LNCAP (cell line): ENCODE results near the gene ABHD17B.

Experiments used
- CTCF ChIP-seq: fragments of 450-650 bp; IDR thresholded peaks from 2 replicates; pipeline ENCODE4 v1.5.1; 2017; ENCODE audit warnings: mild to moderate bottlenecking

Gene ABHD17B

GRCh38 chr9:71909887-71910649 lies 925 bp downstream of the ABHD17B start:
- TF ChIP-seq CTCF: no peak

GRCh38 chr9:71908825-71909224 lies 2.2 kb downstream of the ABHD17B start:
- no peak for TF ChIP-seq CTCF

GRCh38 chr9:71904076-71904475 lies 6.9 kb downstream of the ABHD17B start:
- TF ChIP-seq CTCF: no peak

GRCh38 chr9:71901695-71902597 lies 9.0 kb downstream of the ABHD17B start:
- no peak for TF ChIP-seq CTCF

GRCh38 chr9:71897577-71897976 lies 13.4 kb downstream of the ABHD17B start:
- TF ChIP-seq CTCF: no peak

- TF ChIP-seq CTCF: no peak
Measured at GRCh38 chr9:71896761-71897160, 14.2 kb downstream of the ABHD17B start.

- no peak for TF ChIP-seq CTCF
Measured at GRCh38 chr9:71895955-71896354, 15.0 kb downstream of the ABHD17B start.
